ENCODE measurements around the gene RILPL1.

- TF ChIP-seq, protein P1, sequence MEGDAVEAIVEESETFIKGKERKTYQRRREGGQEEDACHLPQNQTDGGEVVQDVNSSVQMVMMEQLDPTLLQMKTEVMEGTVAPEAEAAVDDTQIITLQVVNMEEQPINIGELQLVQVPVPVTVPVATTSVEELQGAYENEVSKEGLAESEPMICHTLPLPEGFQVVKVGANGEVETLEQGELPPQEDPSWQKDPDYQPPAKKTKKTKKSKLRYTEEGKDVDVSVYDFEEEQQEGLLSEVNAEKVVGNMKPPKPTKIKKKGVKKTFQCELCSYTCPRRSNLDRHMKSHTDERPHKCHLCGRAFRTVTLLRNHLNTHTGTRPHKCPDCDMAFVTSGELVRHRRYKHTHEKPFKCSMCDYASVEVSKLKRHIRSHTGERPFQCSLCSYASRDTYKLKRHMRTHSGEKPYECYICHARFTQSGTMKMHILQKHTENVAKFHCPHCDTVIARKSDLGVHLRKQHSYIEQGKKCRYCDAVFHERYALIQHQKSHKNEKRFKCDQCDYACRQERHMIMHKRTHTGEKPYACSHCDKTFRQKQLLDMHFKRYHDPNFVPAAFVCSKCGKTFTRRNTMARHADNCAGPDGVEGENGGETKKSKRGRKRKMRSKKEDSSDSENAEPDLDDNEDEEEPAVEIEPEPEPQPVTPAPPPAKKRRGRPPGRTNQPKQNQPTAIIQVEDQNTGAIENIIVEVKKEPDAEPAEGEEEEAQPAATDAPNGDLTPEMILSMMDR (conservative IDR thresholded peaks at IDR 0.05; ENCODE audit: low read length): no peak
- TF ChIP-seq EZH2phosphoT487 (IDR thresholded peaks at IDR 0.05; ENCODE audit: borderline replicate concordance, low read depth, low read length): no peak
These were observed 87.9 kb downstream of the RILPL1 start for GRCh38 chr12:123445388-123446332.
